K562 treated with DMSO at 1 percent for 24 hours (cell line): ENCODE results near the gene BARX2. TPM values are rescaled to one million over a fixed set of nuclear protein-coding genes. Genes with fewer than 3 reads are reported as not detected.

ENCODE experiments used
- total RNA-seq: library from RNA; unstranded; fragments of 300-600 nt; gene quantifications from 2 replicates; pipeline ENCODE4 v1.2.3, GENCODE V29; 2022; ENCODE audit warnings: low read depth; ENCODE audit not compliant: insufficient read depth

The BARX2 gene, protein sequence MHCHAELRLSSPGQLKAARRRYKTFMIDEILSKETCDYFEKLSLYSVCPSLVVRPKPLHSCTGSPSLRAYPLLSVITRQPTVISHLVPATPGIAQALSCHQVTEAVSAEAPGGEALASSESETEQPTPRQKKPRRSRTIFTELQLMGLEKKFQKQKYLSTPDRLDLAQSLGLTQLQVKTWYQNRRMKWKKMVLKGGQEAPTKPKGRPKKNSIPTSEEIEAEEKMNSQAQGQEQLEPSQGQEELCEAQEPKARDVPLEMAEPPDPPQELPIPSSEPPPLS
- total RNA-seq = not detected in 2 replicates

GRCh38 chr11:129375751-129376657 is at the start of gene BARX2:
Gene BARX2, plus strand, starts transcription at chr11:129375848. Its CDS starts 188 bp downstream, at chr11:129376036.

Other genes starting within 250 kb of the BARX2 start
- gene ARHGAP32, start 183.5 kb upstream of the BARX2 start, total RNA-seq = not detected in 2 replicates